GM21367 (cell line): ENCODE results near the gene GLYATL3.

Experiments used
- ATAC-seq: cut with Tn5 transposase; IDR thresholded peaks from one replicate; pipeline ENCODE4 v1.9.1; 2021; ENCODE audit not compliant: unreplicated experiment

Gene GLYATL3

GRCh38 chr6:49543087-49543858 is 43.5 kb downstream of the GLYATL3 start:
- no peak for ATAC-seq

GRCh38 chr6:49546331-49546730 is 46.6 kb downstream of the GLYATL3 start:
- ATAC-seq, result no peak

DNA sequence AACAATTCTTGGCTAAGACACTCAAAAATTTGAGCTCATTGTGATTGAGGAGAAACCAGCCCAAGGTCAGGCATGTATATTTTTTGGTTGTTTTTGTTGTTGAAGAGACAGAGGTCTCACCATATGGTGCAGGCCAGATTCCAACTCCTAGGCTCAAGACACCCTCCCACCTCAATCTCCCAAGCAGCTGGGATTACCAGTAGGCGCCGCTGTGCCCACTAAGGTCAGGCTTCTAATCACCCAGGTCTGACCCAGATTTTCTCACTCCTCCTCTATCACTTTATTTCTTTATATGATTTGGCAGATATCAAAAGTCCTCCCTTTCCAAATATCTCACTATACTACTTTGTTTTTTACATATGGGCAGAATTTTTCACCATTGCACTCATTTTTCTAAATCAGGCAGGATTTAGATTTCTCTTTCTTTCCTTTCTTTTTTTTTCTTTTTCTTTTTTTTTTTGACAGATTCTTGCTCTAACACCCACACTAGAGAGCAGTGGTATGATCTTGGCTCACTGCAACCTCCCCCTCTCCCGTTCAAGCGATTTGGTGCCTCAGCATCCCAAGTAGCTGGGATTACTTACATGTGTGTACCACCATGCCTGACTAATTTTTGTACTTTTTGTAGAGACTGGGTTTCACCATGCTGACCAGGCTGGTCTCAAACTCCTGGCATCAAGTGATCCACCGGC is 49.0 kb downstream of the GLYATL3 start:
- no peak for ATAC-seq

GRCh38 chr6:49549691-49550491 is 50.2 kb downstream of the GLYATL3 start:
- no peak for ATAC-seq

- peak; percentile 57 for ATAC-seq
These were observed 50.9 kb downstream of the GLYATL3 start, which contains the start of gene C6orf141 for GRCh38 chr6:49550492-49551077. C6orf141 (plus strand) TSS chr6:49550668; CDS start chr6:49550793, 125 bp downstream.

DNA sequence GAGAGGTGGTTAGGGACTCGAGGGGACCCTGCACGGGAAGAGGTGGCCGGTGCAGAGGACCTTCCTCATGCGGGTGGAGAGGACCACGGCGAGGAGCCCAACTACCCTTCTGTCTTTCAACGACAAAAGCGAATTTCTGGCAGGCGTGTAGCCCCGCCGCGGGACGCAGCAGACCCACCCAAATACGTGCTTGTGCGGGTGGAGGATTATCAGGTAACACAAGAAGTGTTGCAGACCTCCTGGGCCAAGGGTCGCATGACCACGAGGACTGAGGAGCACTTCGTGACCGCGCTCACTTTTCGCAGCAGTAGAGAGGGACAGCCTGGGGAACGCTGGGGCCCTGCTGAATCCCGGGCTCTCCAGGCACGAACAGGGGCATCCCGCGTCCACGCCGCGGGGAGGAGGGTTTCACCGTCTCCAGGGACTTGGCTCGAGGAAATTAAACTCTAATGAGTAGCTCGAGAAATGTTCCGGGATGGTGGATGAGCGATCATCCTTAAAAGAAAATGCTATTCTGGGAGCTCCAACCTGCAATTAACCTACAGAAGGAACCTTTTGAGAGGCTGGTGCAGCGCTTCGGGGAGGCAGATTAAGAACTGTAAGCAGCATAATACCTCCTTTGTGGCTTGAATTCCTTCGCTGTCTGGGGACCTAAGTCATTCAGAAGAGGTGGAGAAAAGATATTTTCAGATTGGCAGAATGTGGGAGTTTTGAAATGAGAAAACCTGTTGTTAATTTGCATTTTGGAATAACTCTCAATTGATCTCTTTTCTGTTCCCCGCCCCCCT is 51.5 kb downstream of the GLYATL3 start:
- peak; percentile 52 for ATAC-seq

DNA sequence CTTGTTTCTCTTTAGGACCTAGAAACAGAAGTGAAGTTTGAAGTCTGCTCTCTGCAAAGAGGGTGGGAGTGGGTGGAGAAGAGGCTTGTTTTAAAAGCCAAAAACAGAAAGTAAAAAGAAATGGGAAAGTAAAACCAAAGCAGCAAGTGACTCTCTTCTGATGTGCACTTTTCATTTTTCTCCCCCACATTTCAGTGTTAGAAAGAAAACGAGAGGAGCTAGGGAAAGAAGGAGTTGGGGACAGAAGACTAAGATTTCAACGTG is 52.1 kb downstream of the GLYATL3 start:
- peak; percentile 47 for ATAC-seq

GRCh38 chr6:49552596-49552995 is 52.9 kb downstream of the GLYATL3 start:
- no peak for ATAC-seq

- ATAC-seq, result no peak
These were observed 53.7 kb downstream of the GLYATL3 start for GRCh38 chr6:49553384-49553783.

- ATAC-seq, result no peak
These were observed 56.2 kb downstream of the GLYATL3 start for GRCh38 chr6:49555951-49556350.

DNA sequence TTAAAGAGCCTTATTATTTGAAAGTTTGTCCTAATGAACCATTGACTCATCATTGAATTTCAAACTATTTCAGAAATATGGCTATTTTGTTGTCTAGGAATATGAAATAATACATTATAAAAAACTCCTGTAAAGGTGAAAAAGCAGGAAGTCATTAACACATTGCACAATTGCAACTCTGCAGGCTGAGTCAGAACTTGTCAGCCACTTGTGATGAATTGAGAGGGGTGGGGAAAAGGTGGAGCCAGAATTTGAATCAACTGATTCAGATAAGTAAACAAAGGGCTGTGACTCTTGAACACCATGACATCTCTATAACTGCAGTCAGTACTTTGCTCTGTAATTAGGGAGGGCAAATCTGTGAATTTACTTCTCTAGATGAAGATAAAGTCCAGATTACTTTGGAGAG is 56.7 kb downstream of the GLYATL3 start:
- no peak for ATAC-seq

DNA sequence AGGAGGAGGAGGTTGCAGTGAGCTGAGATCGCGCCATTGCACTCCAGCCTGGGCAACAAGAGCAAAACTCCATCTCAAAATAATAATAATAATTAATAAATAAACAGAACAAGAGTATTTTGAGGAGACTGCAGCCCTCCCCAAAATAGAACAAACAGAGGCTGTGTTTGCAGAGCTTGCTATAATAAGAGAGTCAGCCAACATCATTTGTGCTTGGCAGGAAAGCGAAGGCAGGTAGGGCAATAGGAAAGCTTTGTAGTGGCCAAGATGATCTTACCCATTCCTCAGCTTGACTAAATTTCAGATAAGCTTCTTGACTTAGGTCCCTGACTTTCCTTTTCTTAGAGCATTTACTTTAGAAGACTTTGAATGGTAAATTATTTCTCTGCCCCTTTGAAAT is 57.5 kb downstream of the GLYATL3 start:
- ATAC-seq, result no peak

- ATAC-seq, result no peak
These were observed 58.5 kb downstream of the GLYATL3 start for GRCh38 chr6:49558238-49558637.

DNA sequence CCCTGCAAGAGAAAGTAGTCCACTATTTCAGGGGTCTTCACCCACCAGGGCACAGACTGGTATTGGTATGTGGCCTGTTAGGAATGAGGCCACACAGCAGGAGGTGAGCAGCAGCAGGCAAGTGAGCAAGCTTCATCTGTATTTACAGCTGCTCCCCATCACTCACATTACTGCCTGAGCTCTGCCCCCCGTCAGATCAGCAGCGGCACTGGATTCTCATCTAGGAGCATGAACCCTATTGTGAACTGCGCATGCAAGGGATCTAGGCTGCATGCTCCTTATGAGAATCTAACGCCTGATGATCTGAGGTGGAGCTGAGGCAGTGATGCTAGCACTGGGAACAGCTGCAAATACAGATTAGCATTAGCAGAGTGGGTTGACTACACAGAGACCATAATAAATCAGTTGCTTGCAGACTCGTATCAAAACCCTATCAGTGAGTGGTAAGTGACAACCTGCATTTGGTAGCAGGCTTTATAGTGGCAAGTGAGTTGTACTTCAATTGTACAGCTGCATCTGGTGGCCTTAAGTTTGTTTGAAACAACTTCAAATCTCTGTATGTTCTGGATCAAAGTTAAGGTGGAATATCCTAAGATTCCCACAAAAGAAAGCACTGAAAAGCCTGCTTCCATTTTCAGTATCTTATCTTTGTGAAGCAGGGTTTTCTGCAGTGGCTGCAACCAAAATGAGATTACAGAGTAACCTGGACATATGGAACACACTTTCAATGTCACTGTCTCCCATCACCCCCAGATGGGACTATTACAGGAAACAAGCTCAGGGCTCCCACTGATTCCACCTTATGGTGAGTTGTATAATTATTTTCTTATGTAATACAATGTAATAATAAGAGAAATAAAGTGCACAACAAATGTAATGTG is 63.5 kb downstream of the GLYATL3 start:
- ATAC-seq, result no peak

DNA sequence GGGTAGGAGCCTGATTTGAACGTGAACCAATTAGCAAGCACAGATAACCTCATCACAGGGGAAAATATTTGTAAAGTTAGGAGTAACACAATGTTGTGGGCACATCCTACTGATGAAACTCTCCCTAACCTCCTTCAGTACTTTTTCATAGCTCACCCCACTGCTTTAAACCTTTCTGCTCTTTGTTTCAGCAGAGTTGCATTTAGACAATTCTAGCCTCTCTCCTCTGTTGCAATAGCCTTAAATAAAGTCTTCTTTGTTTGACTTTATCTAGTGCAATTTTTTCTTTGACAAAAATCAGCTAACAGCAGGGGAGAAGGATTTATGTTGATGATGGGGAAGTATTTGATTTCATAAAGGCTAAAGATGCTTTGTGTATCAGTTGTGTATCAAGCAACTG is 64.8 kb downstream of the GLYATL3 start:
- no peak for ATAC-seq

GRCh38 chr6:49565261-49565660 is 65.5 kb downstream of the GLYATL3 start:
- ATAC-seq, result no peak

- no peak for ATAC-seq
These were observed 66.1 kb downstream of the GLYATL3 start for GRCh38 chr6:49565855-49566254.

- ATAC-seq, result no peak
These were observed 70.9 kb downstream of the GLYATL3 start for GRCh38 chr6:49570474-49571079.

DNA sequence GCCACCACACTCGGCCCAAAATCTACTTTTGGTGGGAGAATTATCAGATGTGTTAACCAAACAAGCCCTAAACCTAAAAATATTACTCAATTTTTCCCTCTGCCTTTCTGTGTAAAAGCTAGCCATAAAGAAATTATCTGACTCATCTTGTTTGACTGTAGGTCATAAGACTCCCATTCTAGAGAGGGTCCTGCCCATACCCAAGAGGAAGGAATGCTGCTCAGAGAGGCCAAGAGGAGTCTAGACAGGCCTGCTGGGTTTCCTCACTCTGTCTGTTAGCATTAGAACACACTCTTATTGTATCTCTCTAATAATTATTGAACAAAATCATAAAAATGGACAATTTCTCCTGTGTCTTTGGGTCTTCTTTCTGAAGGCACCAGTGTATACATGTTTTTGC is 76.9 kb downstream of the GLYATL3 start:
- no peak for ATAC-seq
